ENCODE results near the gene TM7SF2. TPM values are rescaled to one million over a fixed set of nuclear protein-coding genes. Genes with fewer than 3 reads are reported as not detected.

TM7SF2 gene
- total and polyA plus RNA-seq, 7 donors: 3.6 to 43.2 (median 17.4) TPM

GRCh38 chr11:65150509-65151299 is 39.0 kb downstream of the TM7SF2 start:
- Histone ChIP-seq H3K27me3 (peaks cover 0 to 4% (median 0%) of the 10 kb centered on the region in 3 donors), H3K4me1 (peaks cover 0 to 13% (median 4%) of the 10 kb centered on the region in 4 donors), H3K4me3 (no peak overlapping the region), H3K9me3 (no peaks in the 10 kb centered on the region), H3K27ac (peak overlapping the region; percentile 7 to 65 (median 40)), H3K36me3 (no peaks in the 10 kb centered on the region)
- 17 to 29% methylated on average over 12 of the region's 12 CpGs for WGBS, 2 donors
- DNase-seq: peak; percentile 90
- intact Hi-C loops (cut with DNase I): no loop called here
- no peak for TF ChIP-seq EP300 (IDR thresholded peaks at IDR 0.05)
- no peak for TF ChIP-seq POLR2AphosphoS5 (IDR thresholded peaks at IDR 0.05)

- DNase-seq: no peak
- peak overlapping the region in 3 of 4 donors; percentile 7 to 65 (median 28) for H3K27ac ChIP-seq
- intact Hi-C loops (cut with DNase I): no loop called here
- no peaks in the 10 kb centered on the region for H3K36me3 ChIP-seq
- no peak for TF ChIP-seq CTCF (IDR thresholded peaks at IDR 0.05)
- no peak for TF ChIP-seq EP300 (IDR thresholded peaks at IDR 0.05)
- TF ChIP-seq POLR2A (IDR thresholded peaks at IDR 0.05): no peak
- TF ChIP-seq POLR2AphosphoS5 (IDR thresholded peaks at IDR 0.05): no peak
- H3K9me3 ChIP-seq: no peaks in the 10 kb centered on the region
- WGBS, 2 donors: 64 to 75% methylated on average over 3 of the region's 3 CpGs
- no peak overlapping the region for H3K4me3 ChIP-seq
- peaks cover 0 to 4% (median 0%) of the 10 kb centered on the region in 3 donors for H3K27me3 ChIP-seq
- H3K4me1 ChIP-seq: peaks cover 0 to 13% (median 4%) of the 10 kb centered on the region in 4 donors
These were observed 39.7 kb downstream of the TM7SF2 start for GRCh38 chr11:65151331-65151899.

GRCh38 chr11:65152122-65152521 is 40.5 kb downstream of the TM7SF2 start:
- Histone ChIP-seq H3K9me3 (no peaks in the 10 kb centered on the region), H3K36me3 (no peaks in the 10 kb centered on the region), H3K4me1 (peaks cover 0 to 13% (median 4%) of the 10 kb centered on the region in 4 donors), H3K27me3 (no peaks in the 10 kb centered on the region), H3K4me3 (no peak overlapping the region), H3K27ac (peak overlapping the region in 1 of 4 donors; percentile 27)
- 63 to 68% methylated on average over 2 of the region's 2 CpGs for WGBS, 2 donors
- TF ChIP-seq POLR2A (IDR thresholded peaks at IDR 0.05) (no peak), EP300 (IDR thresholded peaks at IDR 0.05) (no peak), CTCF (IDR thresholded peaks at IDR 0.05) (no peak), POLR2AphosphoS5 (IDR thresholded peaks at IDR 0.05) (no peak)
- no peak for DNase-seq
- intact Hi-C loops (cut with DNase I): no loop called here

GRCh38 chr11:65156256-65156655 is 44.6 kb downstream of the TM7SF2 start:
- no peak for DNase-seq
- 93 to 95% methylated on average over 3 of the region's 3 CpGs for WGBS, 2 donors
- H3K27ac ChIP-seq: no peak overlapping the region
- no peak for TF ChIP-seq CTCF (IDR thresholded peaks at IDR 0.05)
- no peak for TF ChIP-seq POLR2A (IDR thresholded peaks at IDR 0.05)
- no peak for TF ChIP-seq POLR2AphosphoS5 (IDR thresholded peaks at IDR 0.05)
- H3K4me1 ChIP-seq: no peaks in the 10 kb centered on the region
- H3K36me3 ChIP-seq: no peaks in the 10 kb centered on the region
- H3K4me3 ChIP-seq: no peak overlapping the region
- no peaks in the 10 kb centered on the region for H3K27me3 ChIP-seq
- no peaks in the 10 kb centered on the region for H3K9me3 ChIP-seq
- intact Hi-C loops (cut with DNase I): no loop called here

GRCh38 chr11:65156926-65157325 is 45.3 kb downstream of the TM7SF2 start:
- DNase-seq: no peak
- intact Hi-C loops (cut with DNase I): no loop called here
- 93% methylated on average over 3 of the region's 3 CpGs for WGBS, 2 donors
- no peak overlapping the region for H3K4me3 ChIP-seq
- TF ChIP-seq POLR2AphosphoS5 (IDR thresholded peaks at IDR 0.05) (no peak), EP300 (IDR thresholded peaks at IDR 0.05) (no peak), POLR2A (IDR thresholded peaks at IDR 0.05) (no peak), CTCF (IDR thresholded peaks at IDR 0.05) (no peak)
- H3K9me3 ChIP-seq: no peaks in the 10 kb centered on the region
- H3K36me3 ChIP-seq: no peaks in the 10 kb centered on the region
- H3K27ac ChIP-seq: no peak overlapping the region
- H3K4me1 ChIP-seq: no peaks in the 10 kb centered on the region
- no peaks in the 10 kb centered on the region for H3K27me3 ChIP-seq

Data from sigmoid colon (tissue), 7 donors.